AML-193 (cell line): ENCODE data around the gene RBMY1F.
"Not testable (repeated sequence)": the region's sequence is repeated elsewhere in the genome, so short reads cannot be mapped to it uniquely, and the experiment has no call there.

Experiments used
- DNase-seq, 2 experiments: peaks; one replicate each; lab custom pipeline; 2025; lab: John Stamatoyannopoulos, UW

Gene RBMY1F

GRCh38 chrY:22182823-22183222 lies at the start of gene RBMY1F:
Gene RBMY1F, minus strand, starts transcription at chrY:22182923. Its CDS starts 1,954 bp downstream, at chrY:22180969.
- DNase-seq: not testable (repeated sequence)

DNA sequence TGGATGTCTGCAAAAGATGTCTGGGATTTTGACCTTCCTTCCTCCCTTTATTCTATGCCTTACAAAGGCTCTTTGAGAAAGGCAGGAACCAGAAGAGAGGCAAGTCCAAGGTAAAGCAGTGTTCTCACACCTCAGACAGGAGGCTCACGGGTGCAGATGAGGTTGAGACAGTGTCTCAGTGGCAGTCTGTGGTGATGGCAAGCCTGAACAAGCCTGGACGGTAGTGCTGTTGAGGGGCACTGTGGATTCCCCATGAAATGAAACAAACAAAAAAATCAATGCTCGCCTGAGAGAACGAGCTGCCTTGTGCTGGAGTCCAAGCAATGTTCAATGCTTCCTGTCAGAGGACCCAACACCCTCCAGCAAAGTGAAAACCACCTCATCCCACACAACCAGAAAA lies 31.6 kb downstream of the RBMY1F start:
- not testable (repeated sequence) for DNase-seq

GRCh38 chrY:22141011-22141695 lies 41.6 kb downstream of the RBMY1F start:
- not testable (repeated sequence) for DNase-seq

GRCh38 chrY:22134719-22135118 lies 48.0 kb downstream of the RBMY1F start:
- DNase-seq: not testable (repeated sequence)

- DNase-seq: not testable (repeated sequence)
These were observed 52.2 kb downstream of the RBMY1F start for GRCh38 chrY:22130494-22130893.
